ENCODE data around the gene SPRING1. TPM values are rescaled to one million over a fixed set of nuclear protein-coding genes. Genes with fewer than 3 reads are reported as not detected.

The SPRING1 gene
- total and polyA plus RNA-seq, 2 of the 4 experiments (the other 2 are of a cell fraction) = 12.4 to 14.0 TPM

- in situ Hi-C loops (cut with MboI; ENCODE audit: low sequenced_read_pairs) (no loop called here), dilution Hi-C loops (cut with HindIII; ENCODE audit: low sequenced_read_pairs, unreplicated experiment) (no loop called here), intact Hi-C loops (cut with micrococcal nuclease) (no loop called here)
- Histone ChIP-seq H3K14ac (replicated peaks; ENCODE audit: low read depth, low read length) (no peak overlapping the region), H2BK15ac (ENCODE audit: low read depth, low read length) (no peak overlapping the region), H3K27me3 (ENCODE audit: control insufficient read depth, insufficient read depth, low read length) (no peaks in the 10 kb centered on the region), H2AK5ac (ENCODE audit: low read depth, low read length) (no peak overlapping the region), H3K9ac (ENCODE audit: low read depth, low read length) (no peak overlapping the region), H3K36me3 (ENCODE audit: control insufficient read depth, insufficient read depth, low read length) (no peaks in the 10 kb centered on the region), H2BK120ac (ENCODE audit: low read depth, low read length) (no peak overlapping the region), H3K18ac (ENCODE audit: low read depth, low read length) (no peak overlapping the region), H2AFZ (replicated peaks; ENCODE audit: low read length, poor library complexity) (no peak overlapping the region), H2BK20ac (ENCODE audit: low read depth, low read length) (no peak overlapping the region), H3K9me3 (ENCODE audit: control insufficient read depth, insufficient read depth, low read length) (no peaks in the 10 kb centered on the region), H3K4me1 (ENCODE audit: control insufficient read depth, insufficient read depth, low read length) (no peaks in the 10 kb centered on the region), H2BK5ac (ENCODE audit: low read depth, low read length, poor library complexity, severe bottlenecking) (no peak overlapping the region), H2AK9ac (replicated peaks; ENCODE audit: low read depth, low read length, poor library complexity) (no peak overlapping the region), H3K4me2 (ENCODE audit: low read depth, low read length) (no peak overlapping the region), H3K56ac (ENCODE audit: extremely low read depth, insufficient read depth, low read length) (no peak overlapping the region), H4K5ac (ENCODE audit: low read depth, low read length) (no peak overlapping the region), H3K23ac (ENCODE audit: low read depth, low read length) (no peak overlapping the region), H4K91ac (ENCODE audit: insufficient read depth, low read depth, low read length) (no peak overlapping the region), H4K8ac (ENCODE audit: low read depth in 2 of 2, low read length in 2 of 2) (no peak overlapping the region), H3K9me1 (ENCODE audit: insufficient read depth, low read length) (no peaks in the 10 kb centered on the region), H3K27ac (ENCODE audit: insufficient read depth, low read length) (no peak overlapping the region), H3K79me1 (ENCODE audit: low read depth in 1 of 2, low read length in 2 of 2) (no peaks in the 10 kb centered on the region), H4K20me1 (ENCODE audit: insufficient read depth, low read length) (no peaks in the 10 kb centered on the region), H3K4ac (ENCODE audit: low read depth, low read length) (no peak overlapping the region), H3K4me3 (ENCODE audit: insufficient read depth, low read depth, low read length) (no peak overlapping the region)
- ATAC-seq (ENCODE audit: low read depth) (no peak), DNase-seq (no peak)
- WGBS, 2 experiments (ENCODE audit: extremely low coverage in 2 of 2, insufficient read length in 1 of 2) = 100% methylated on average over 1 of the region's 4 CpGs; no CpG with 5 or more reads in 1 of the 2 experiments
- ChIA-PET CTCF (interaction anchor here (1.4 kb wide), 1 partner anchor 18 kb away, joined by 4 read pairs; no protein-coding TSS in a partner anchor), POLR2A (ENCODE audit: unreplicated experiment) (no interaction called here)
- BruUV-seq (replicated peaks) = no TSS peak
- TF ChIP-seq NFE2L2 (IDR thresholded peaks at IDR 0.05; ENCODE audit: low read depth, low read length) (no peak), CTCF (conservative IDR thresholded peaks at IDR 0.05; ENCODE audit: low read depth, low read length) (no peak), ELK1 (IDR thresholded peaks at IDR 0.05; ENCODE audit: borderline replicate concordance, low read depth, low read length) (no peak), FOS (IDR thresholded peaks at IDR 0.05; ENCODE audit: low read depth, low read length) (no peak)
These were observed 7.7 kb upstream of the SPRING1 start for GRCh38 chr12:116745554-116745953.
